GM12891 (cell line): ENCODE data around the gene POU3F3.

ENCODE experiments used
- POLR2A ChIP-seq: IDR thresholded peaks from 2 replicates; pipeline ENCODE4 v1.6.1; 2011; ENCODE audit warnings: low read depth, low read length, control low read depth
- POLR2AphosphoS5 ChIP-seq: IDR thresholded peaks from 2 replicates; pipeline ENCODE4 v1.6.1; 2011; ENCODE audit warnings: low read depth, low read length, control low read depth
- TAF1 ChIP-seq: IDR thresholded peaks from 2 replicates; pipeline ENCODE4 v1.6.1; 2011; ENCODE audit warnings: low read depth, low read length, control low read depth

DNA sequence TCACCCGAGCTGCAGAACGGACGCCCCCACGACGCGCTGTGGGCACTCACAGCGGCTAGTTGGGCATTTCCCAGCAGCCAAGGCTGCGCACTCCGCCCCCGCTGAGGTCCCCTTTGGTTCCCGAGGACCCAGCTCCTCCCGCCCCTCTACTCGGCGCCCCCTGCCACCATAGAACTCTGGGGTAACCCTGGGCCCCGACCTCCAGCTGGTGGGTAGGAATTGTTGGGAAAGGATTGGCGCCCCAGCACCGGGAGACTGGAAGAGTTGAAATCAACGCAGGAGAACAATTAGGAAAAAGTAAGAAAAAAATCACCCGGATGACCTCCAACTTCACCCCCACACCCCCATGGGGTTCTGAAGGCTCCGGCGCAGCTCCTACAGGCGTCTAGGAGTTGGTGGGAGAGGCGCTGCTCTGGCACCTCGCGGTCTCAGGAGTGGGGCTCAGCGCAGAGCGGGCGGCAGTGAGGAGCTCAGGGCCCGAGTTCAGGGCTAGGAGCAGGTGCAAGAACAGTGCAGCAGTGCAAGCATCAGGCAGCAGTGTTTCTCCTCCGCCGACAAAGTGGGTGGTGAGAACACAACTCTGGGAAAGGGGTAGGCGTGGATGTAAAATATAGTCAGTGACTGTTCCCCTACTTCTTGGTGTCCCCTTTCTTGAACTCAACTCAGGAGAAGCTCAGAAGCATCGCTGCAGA is 14.0 kb downstream of the POU3F3 start:
- TF ChIP-seq POLR2A, result no peak
- TF ChIP-seq POLR2AphosphoS5, result no peak
- no peak for TF ChIP-seq TAF1
